ENCODE results near the gene PRKX. TPM values are rescaled to one million over a fixed set of nuclear protein-coding genes. Genes with fewer than 3 reads are reported as not detected.
A peak's percentile ranks its signal among the peaks of the same experiment; 100 is the strongest.
"Not testable (repeated sequence)": the region's sequence is repeated elsewhere in the genome, so short reads cannot be mapped to it uniquely, and the experiment has no call there.

PRKX gene
- total and polyA plus RNA-seq, 8 donors = 11.6 to 23.6 (median 13.6) TPM

- peaks cover 0 to 4% of the 10 kb centered on the region in 2 donors for H3K4me1 ChIP-seq
- DNase-seq = no peak
- H3K36me3 ChIP-seq = no peaks in the 10 kb centered on the region
- H3K4me3 ChIP-seq = peak overlapping the region; percentile 8 to 30
- peak overlapping the region; percentile 77 to 84 for H3K27ac ChIP-seq
- intact Hi-C loops (cut with DNase I) = no loop called here
- no peaks in the 10 kb centered on the region for H3K27me3 ChIP-seq
- H3K9me3 ChIP-seq = no peaks in the 10 kb centered on the region
- peak; percentile 32 for ATAC-seq
- no peak for TF ChIP-seq CTCF (IDR thresholded peaks at IDR 0.05)
Observed at GRCh38 chrX:3699821-3700381, 13.5 kb downstream of the PRKX start.

GRCh38 chrX:3697701-3698279 lies 15.7 kb downstream of the PRKX start:
- peak; percentile 47 for ATAC-seq

GRCh38 chrX:3697220-3697684 lies 16.2 kb downstream of the PRKX start:
- ATAC-seq (peak; percentile 55), DNase-seq (no peak)
- Histone ChIP-seq H3K4me1 (peaks cover 0 to 4% of the 10 kb centered on the region in 2 donors), H3K27me3 (no peaks in the 10 kb centered on the region), H3K27ac (no peak overlapping the region), H3K9me3 (no peaks in the 10 kb centered on the region), H3K4me3 (no peak overlapping the region), H3K36me3 (no peaks in the 10 kb centered on the region)
- intact Hi-C loops (cut with DNase I) = no loop called here
- no peak for TF ChIP-seq CTCF (IDR thresholded peaks at IDR 0.05)

More at GRCh38 chrX:3697701-3698279, 15.7 kb downstream of the PRKX start:
- Histone ChIP-seq H3K4me1 (peaks cover 0 to 4% of the 10 kb centered on the region in 2 donors), H3K36me3 (no peaks in the 10 kb centered on the region), H3K27ac (no peak overlapping the region), H3K9me3 (no peaks in the 10 kb centered on the region), H3K27me3 (no peaks in the 10 kb centered on the region), H3K4me3 (no peak overlapping the region)
- intact Hi-C loops (cut with DNase I) = no loop called here
- no peak for TF ChIP-seq CTCF (IDR thresholded peaks at IDR 0.05)
- no peak for DNase-seq

GRCh38 chrX:3695536-3695935 lies 17.9 kb downstream of the PRKX start:
- DNase-seq = no peak
- Histone ChIP-seq H3K36me3 (no peaks in the 10 kb centered on the region), H3K4me1 (peaks cover 0 to 2% of the 10 kb centered on the region in 2 donors), H3K27ac (no peak overlapping the region), H3K9me3 (no peaks in the 10 kb centered on the region), H3K4me3 (no peak overlapping the region), H3K27me3 (no peaks in the 10 kb centered on the region)
- ATAC-seq = no peak
- intact Hi-C loops (cut with DNase I) = no loop called here
- TF ChIP-seq CTCF (IDR thresholded peaks at IDR 0.05) = no peak

- no peak for TF ChIP-seq CTCF (IDR thresholded peaks at IDR 0.05)
- no peaks in the 10 kb centered on the region for H3K27me3 ChIP-seq
- no peak overlapping the region for H3K4me3 ChIP-seq
- no peak overlapping the region for H3K27ac ChIP-seq
- no peaks in the 10 kb centered on the region for H3K4me1 ChIP-seq
- ATAC-seq = no peak
- intact Hi-C loops (cut with DNase I) = no loop called here
- H3K9me3 ChIP-seq = no peaks in the 10 kb centered on the region
- DNase-seq = no peak
- no peaks in the 10 kb centered on the region for H3K36me3 ChIP-seq
Observed at GRCh38 chrX:3690140-3690539, 23.3 kb downstream of the PRKX start.

- H3K36me3 ChIP-seq; H3K9me3 ChIP-seq; H3K4me3 ChIP-seq; H3K4me1 ChIP-seq; DNase-seq; intact Hi-C loops (cut with DNase I); H3K27ac ChIP-seq; ATAC-seq; H3K27me3 ChIP-seq: not testable (repeated sequence)
Observed at GRCh38 chrX:3683236-3683635, 30.2 kb downstream of the PRKX start.
